Body of pancreas (tissue), 4 donors: Measurements from ENCODE around the gene CASKIN2.

Experiments
- POLR2A ChIP-seq, 3 donors: fragments of 450-650 bp; IDR thresholded peaks; one replicate each; pipeline ENCODE4 v1.6.1; 2016; ENCODE audit warnings: antibody characterized with exemption in 3 of 3, mild to moderate bottlenecking in 2 of 3
- TF ChIP-seq, protein P1 (sequence below), 7 experiments: fragments of 450-650 bp in 4 of 7; fragments of 200-600 bp in 3 of 7; sonication (generic) in 3 of 7; IDR thresholded peaks; one replicate each; pipeline ENCODE4 v1.5.1; 2016 to 2019; ENCODE audit warnings: antibody characterized with exemption in 7 of 7

DNA sequence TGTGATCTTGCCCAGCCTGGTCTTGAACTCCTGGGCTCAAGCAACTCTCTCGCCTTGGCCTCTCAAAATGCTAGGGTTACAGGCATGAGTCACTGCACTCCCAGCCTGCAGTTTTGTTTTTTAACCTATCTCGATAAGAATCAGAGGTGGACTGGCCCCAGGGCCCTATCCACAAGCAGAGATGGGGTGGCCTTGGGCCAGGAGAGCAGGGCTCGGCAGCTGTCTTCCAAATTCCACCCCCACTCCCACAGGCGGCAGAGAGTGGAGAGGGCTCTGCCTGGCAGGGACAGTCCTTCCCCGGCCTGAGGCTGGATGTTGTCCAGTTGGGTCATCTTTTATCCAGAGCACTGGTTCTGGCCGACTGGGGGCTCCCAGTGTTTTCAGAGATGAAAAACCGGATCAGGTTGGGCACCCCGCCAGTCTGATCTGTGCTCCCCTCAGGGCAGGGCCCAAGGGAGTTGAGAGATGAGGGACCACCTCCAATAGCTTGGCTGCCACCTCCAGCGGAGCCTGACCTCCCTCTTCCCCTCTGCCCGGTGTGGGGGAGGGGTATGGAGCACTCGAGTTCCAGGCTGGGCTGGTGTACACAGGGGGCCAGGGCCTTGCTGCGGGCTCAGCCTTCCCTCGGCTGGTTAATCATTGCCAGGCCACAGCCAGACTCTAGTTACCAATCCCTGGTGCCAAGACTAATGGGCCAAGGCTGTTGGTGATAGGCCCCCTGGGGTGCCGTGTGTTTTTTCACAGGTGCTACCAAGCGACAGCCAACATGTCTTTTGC lies 41.9 kb upstream of the CASKIN2 start:
- TF ChIP-seq, protein P1, sequence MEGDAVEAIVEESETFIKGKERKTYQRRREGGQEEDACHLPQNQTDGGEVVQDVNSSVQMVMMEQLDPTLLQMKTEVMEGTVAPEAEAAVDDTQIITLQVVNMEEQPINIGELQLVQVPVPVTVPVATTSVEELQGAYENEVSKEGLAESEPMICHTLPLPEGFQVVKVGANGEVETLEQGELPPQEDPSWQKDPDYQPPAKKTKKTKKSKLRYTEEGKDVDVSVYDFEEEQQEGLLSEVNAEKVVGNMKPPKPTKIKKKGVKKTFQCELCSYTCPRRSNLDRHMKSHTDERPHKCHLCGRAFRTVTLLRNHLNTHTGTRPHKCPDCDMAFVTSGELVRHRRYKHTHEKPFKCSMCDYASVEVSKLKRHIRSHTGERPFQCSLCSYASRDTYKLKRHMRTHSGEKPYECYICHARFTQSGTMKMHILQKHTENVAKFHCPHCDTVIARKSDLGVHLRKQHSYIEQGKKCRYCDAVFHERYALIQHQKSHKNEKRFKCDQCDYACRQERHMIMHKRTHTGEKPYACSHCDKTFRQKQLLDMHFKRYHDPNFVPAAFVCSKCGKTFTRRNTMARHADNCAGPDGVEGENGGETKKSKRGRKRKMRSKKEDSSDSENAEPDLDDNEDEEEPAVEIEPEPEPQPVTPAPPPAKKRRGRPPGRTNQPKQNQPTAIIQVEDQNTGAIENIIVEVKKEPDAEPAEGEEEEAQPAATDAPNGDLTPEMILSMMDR (IDR thresholded peaks at IDR 0.05), result peak in 1 of 7 experiments; percentile 11
- peak in 2 of 3 donors; percentile 32 to 42 for TF ChIP-seq POLR2A (IDR thresholded peaks at IDR 0.05)
